ENCODE results near the gene BLOC1S4.

The BLOC1S4 gene

DNA sequence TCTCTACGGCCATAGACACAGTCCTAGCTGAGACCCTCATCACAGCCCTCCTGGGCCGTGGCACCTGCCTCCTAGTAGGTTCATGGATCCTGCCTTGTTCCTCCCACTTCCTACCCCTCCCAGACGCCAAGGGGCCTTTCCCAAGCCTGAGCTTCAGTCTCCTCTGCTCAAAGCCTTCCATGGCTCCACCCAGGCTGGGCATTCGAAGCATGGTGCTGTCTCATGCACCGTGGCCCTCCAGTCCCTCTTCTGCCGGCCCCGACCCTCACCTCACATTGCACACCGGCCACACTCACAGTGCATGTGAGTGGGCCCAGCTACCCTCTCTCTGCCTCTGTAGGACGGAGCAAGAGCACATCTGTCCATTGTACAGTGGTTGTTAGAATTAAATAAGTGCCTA, 44.9 kb downstream of the BLOC1S4 start:
- Histone ChIP-seq H3K36me3 (replicated peaks in 1 of 2; ENCODE audit: control insufficient read depth in 2 of 2, insufficient read depth in 2 of 2, low read length in 2 of 2) (no peaks in the 10 kb centered on the region), H2AK5ac (ENCODE audit: low read depth, low read length) (peak overlapping the region; percentile 80), H2AFZ (ENCODE audit: low read length) (peak overlapping the region; percentile 57), H3K4me3 (ENCODE audit: low read length in 2 of 2) (no peak overlapping the region), H3K79me1 (ENCODE audit: low read depth, low read length) (no peaks in the 10 kb centered on the region), H3K4me1 (ENCODE audit: control insufficient read depth in 2 of 2, insufficient read depth in 1 of 2, low read depth in 1 of 2, low read length in 2 of 2) (peaks cover 2 to 19% of the 10 kb centered on the region in 2 donors), H3K27ac (replicated peaks; ENCODE audit: low read length) (no peak overlapping the region), H3K9ac (ENCODE audit: low read depth, low read length, poor library complexity) (no peak overlapping the region), H3K9me3 (replicated peaks in 1 of 2; ENCODE audit: control insufficient read depth in 2 of 2, insufficient read depth in 1 of 2, low read depth in 1 of 2, low read length in 2 of 2) (no peaks in the 10 kb centered on the region), H4K91ac (ENCODE audit: low read depth, low read length, poor library complexity) (no peak overlapping the region), H3K4ac (ENCODE audit: low read length) (no peak overlapping the region), H4K8ac (ENCODE audit: low read depth, low read length) (peak overlapping the region; percentile 89), H3K27me3 (ENCODE audit: control insufficient read depth in 3 of 3, insufficient read depth in 3 of 3, low read depth in 1 of 3, low read length in 3 of 3) (peaks cover 0 to 4% (median 0%) of the 10 kb centered on the region in 3 experiments), H2BK120ac (ENCODE audit: low read depth, low read length) (no peak overlapping the region), H3K23ac (ENCODE audit: low read depth, low read length, poor library complexity) (no peak overlapping the region), H2BK5ac (ENCODE audit: low read length) (no peak overlapping the region), H3K14ac (ENCODE audit: low read length) (peak overlapping the region; percentile 41), H2BK12ac (ENCODE audit: low read length) (peak overlapping the region; percentile 98), H3K18ac (ENCODE audit: low read length) (peak overlapping the region; percentile 72), H2BK15ac (ENCODE audit: low read length) (peak overlapping the region; percentile 32), H3K4me2 (ENCODE audit: insufficient read depth, low read length, poor library complexity, severe bottlenecking) (no peak overlapping the region)
- no CpG with 5 or more reads among the region's 9 CpGs for WGBS, 2 donors (ENCODE audit: extremely low coverage in 2 of 2, insufficient read length in 2 of 2, insufficient replicate concordance in 1 of 2)
- DNase-seq (ENCODE audit: low spot score): no peak

DNA sequence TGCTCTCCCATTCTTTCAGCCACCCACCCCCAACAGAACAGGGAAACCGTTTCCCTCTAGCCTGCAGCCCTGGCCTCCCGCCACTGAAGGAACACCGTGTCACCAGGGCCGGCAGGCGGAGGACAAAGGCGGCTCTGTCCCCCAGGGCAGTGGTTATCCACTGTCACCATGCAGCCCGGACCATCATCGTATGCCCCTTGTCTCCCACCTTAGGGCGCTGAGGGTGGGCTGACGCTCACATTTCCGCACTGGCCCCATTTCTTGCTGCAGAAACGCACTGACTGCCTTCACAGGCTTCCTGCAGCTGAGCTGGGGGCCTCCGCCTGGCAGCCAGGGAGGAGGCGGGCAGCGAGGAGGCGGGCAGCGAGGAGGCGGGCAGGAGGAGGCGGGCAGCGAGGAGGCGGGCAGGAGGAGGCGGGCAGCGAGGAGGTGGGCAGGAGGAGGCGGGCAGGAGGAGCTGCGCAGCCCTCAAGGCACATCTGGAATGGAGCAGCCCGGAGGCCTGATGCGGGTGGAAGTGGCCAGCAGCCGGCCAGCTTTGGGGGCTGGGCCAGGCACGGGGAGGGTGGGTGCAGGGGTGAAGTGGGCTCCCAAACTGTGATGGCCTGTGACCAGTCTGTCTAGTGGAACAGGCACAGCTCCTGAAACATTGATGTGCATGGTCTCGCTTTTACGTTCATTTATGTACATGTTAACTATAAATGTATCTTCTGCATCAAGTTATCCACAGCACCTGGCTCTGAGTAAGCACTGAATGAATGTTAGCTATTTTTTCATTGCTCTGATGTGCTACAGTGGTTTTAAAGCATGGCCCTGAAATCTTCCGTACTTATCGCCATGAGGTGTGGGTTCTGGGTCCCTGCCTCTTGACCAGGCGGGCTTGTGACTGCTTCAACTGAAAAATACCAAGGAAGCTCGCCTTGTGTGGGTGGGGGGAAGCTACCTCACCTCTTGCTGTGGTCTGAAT, 46.0 kb downstream of the BLOC1S4 start:
- WGBS, 2 donors (ENCODE audit: extremely low coverage in 2 of 2, insufficient read length in 2 of 2, insufficient replicate concordance in 1 of 2): no CpG with 5 or more reads among the region's 35 CpGs
- no peak overlapping the region for H4K8ac ChIP-seq (ENCODE audit: low read depth, low read length)
- no peak overlapping the region for H2BK12ac ChIP-seq (ENCODE audit: low read length)
- peaks cover 0 to 6% (median 0%) of the 10 kb centered on the region in 3 experiments for H3K27me3 ChIP-seq (ENCODE audit: control insufficient read depth in 3 of 3, insufficient read depth in 3 of 3, low read depth in 1 of 3, low read length in 3 of 3)
- peak overlapping the region; percentile 24 for H3K4ac ChIP-seq (ENCODE audit: low read length)
- peaks cover 2 to 19% of the 10 kb centered on the region in 2 donors for H3K4me1 ChIP-seq (ENCODE audit: control insufficient read depth in 2 of 2, insufficient read depth in 1 of 2, low read depth in 1 of 2, low read length in 2 of 2)
- peak overlapping the region; percentile 45 for H3K23ac ChIP-seq (ENCODE audit: low read depth, low read length, poor library complexity)
- H3K36me3 ChIP-seq (replicated peaks in 1 of 2; ENCODE audit: control insufficient read depth in 2 of 2, insufficient read depth in 2 of 2, low read length in 2 of 2): no peaks in the 10 kb centered on the region
- H3K4me2 ChIP-seq (ENCODE audit: insufficient read depth, low read length, poor library complexity, severe bottlenecking): no peak overlapping the region
- H3K14ac ChIP-seq (ENCODE audit: low read length): peak overlapping the region; percentile 77
- DNase-seq (ENCODE audit: low spot score): no peak
- peak overlapping the region; percentile 53 for H2AK5ac ChIP-seq (ENCODE audit: low read depth, low read length)
- peak overlapping the region; percentile 5 for H4K91ac ChIP-seq (ENCODE audit: low read depth, low read length, poor library complexity)
- H3K79me1 ChIP-seq (ENCODE audit: low read depth, low read length): no peaks in the 10 kb centered on the region
- H2BK5ac ChIP-seq (ENCODE audit: low read length): no peak overlapping the region
- peak overlapping the region; percentile 0 for H2BK120ac ChIP-seq (ENCODE audit: low read depth, low read length)
- no peak overlapping the region for H3K4me3 ChIP-seq (ENCODE audit: low read length in 2 of 2)
- H3K27ac ChIP-seq (replicated peaks; ENCODE audit: low read length): no peak overlapping the region
- peak overlapping the region; percentile 57 for H2AFZ ChIP-seq (ENCODE audit: low read length)
- H2BK15ac ChIP-seq (ENCODE audit: low read length): no peak overlapping the region
- peak overlapping the region; percentile 73 for H3K18ac ChIP-seq (ENCODE audit: low read length)
- H3K9me3 ChIP-seq (replicated peaks in 1 of 2; ENCODE audit: control insufficient read depth in 2 of 2, insufficient read depth in 1 of 2, low read depth in 1 of 2, low read length in 2 of 2): no peaks in the 10 kb centered on the region
- peak overlapping the region; percentile 73 for H3K9ac ChIP-seq (ENCODE audit: low read depth, low read length, poor library complexity)

DNA sequence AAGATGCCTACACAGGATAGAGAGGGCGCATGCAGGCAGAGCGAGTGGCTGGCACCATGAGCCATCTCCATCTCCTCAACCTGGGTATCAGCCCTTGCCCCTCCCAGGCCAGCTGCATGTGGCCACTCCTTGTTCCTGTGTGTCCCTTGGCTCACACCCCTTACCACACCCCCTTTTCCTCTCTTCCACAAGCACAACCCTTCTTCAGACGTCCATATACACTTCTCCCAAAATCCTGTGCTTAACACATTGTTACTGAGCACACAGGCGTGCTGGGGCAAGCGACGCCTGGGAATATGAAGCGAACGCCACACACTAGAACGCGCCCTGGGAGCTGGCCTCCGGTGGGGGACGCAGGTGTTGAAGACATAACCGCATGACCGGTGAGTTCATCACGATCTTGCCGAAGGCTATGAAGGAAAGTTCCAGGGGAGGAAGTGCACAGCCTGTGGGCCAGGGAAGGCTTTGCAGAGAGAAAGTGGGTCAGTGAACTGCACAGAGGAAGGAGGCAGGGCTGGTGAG, 47.4 kb downstream of the BLOC1S4 start:
- no peak overlapping the region for H2AFZ ChIP-seq (ENCODE audit: low read length)
- no peak for DNase-seq (ENCODE audit: low spot score)

More for the DNA sequence above, 47.4 kb downstream of the BLOC1S4 start:
- no CpG with 5 or more reads among the region's 16 CpGs for WGBS, 2 donors (ENCODE audit: extremely low coverage in 2 of 2, insufficient read length in 2 of 2, insufficient replicate concordance in 1 of 2)
- Histone ChIP-seq H3K4me1 (ENCODE audit: control insufficient read depth in 2 of 2, insufficient read depth in 1 of 2, low read depth in 1 of 2, low read length in 2 of 2) (peaks cover 5 to 26% of the 10 kb centered on the region in 2 donors), H3K18ac (ENCODE audit: low read length) (no peak overlapping the region), H2BK5ac (ENCODE audit: low read length) (no peak overlapping the region), H2BK15ac (ENCODE audit: low read length) (no peak overlapping the region), H3K4ac (ENCODE audit: low read length) (no peak overlapping the region), H3K27ac (replicated peaks; ENCODE audit: low read length) (no peak overlapping the region), H2BK12ac (ENCODE audit: low read length) (no peak overlapping the region), H3K27me3 (ENCODE audit: control insufficient read depth in 3 of 3, insufficient read depth in 3 of 3, low read depth in 1 of 3, low read length in 3 of 3) (peaks cover 0 to 6% (median 0%) of the 10 kb centered on the region in 3 experiments), H3K79me1 (ENCODE audit: low read depth, low read length) (no peaks in the 10 kb centered on the region), H3K4me3 (ENCODE audit: low read length in 2 of 2) (no peak overlapping the region), H3K14ac (ENCODE audit: low read length) (no peak overlapping the region), H3K4me2 (ENCODE audit: insufficient read depth, low read length, poor library complexity, severe bottlenecking) (no peak overlapping the region), H2AK5ac (ENCODE audit: low read depth, low read length) (no peak overlapping the region), H3K9me3 (replicated peaks in 1 of 2; ENCODE audit: control insufficient read depth in 2 of 2, insufficient read depth in 1 of 2, low read depth in 1 of 2, low read length in 2 of 2) (no peaks in the 10 kb centered on the region), H2BK120ac (ENCODE audit: low read depth, low read length) (no peak overlapping the region), H3K23ac (ENCODE audit: low read depth, low read length, poor library complexity) (no peak overlapping the region), H4K91ac (ENCODE audit: low read depth, low read length, poor library complexity) (no peak overlapping the region), H4K8ac (ENCODE audit: low read depth, low read length) (no peak overlapping the region), H3K36me3 (replicated peaks in 1 of 2; ENCODE audit: control insufficient read depth in 2 of 2, insufficient read depth in 2 of 2, low read length in 2 of 2) (no peaks in the 10 kb centered on the region), H3K9ac (ENCODE audit: low read depth, low read length, poor library complexity) (no peak overlapping the region)

All from neuronal stem cell (in vitro differentiated cells).